NCI-H2107 (cell line): ENCODE results near the gene ALK.

Source experiments
- DNase-seq: peaks from one replicate; lab custom pipeline; 2025; lab: John Stamatoyannopoulos, UW

ALK gene

GRCh38 chr2:29527947-29528346, 393.4 kb downstream of the ALK start:
- DNase-seq: no peak

GRCh38 chr2:29526587-29527586, 394.5 kb downstream of the ALK start:
- no peak for DNase-seq

GRCh38 chr2:29525921-29526320, 395.5 kb downstream of the ALK start:
- DNase-seq: no peak

GRCh38 chr2:29524652-29525051, 396.7 kb downstream of the ALK start:
- no peak for DNase-seq

GRCh38 chr2:29522951-29523669, 398.3 kb downstream of the ALK start:
- no peak for DNase-seq

- no peak for DNase-seq
Measured at GRCh38 chr2:29520001-29520400, 401.4 kb downstream of the ALK start.

GRCh38 chr2:29519338-29519925, 402.0 kb downstream of the ALK start:
- DNase-seq: no peak

GRCh38 chr2:29518646-29519337, 402.6 kb downstream of the ALK start:
- DNase-seq: no peak

GRCh38 chr2:29518010-29518409, 403.4 kb downstream of the ALK start:
- no peak for DNase-seq

GRCh38 chr2:29517413-29517812, 404.0 kb downstream of the ALK start:
- no peak for DNase-seq

- DNase-seq: no peak
Measured at GRCh38 chr2:29516767-29517166, 404.6 kb downstream of the ALK start.

- no peak for DNase-seq
Measured at GRCh38 chr2:29509878-29510277, 411.5 kb downstream of the ALK start.

GRCh38 chr2:29509397-29509796, 412.0 kb downstream of the ALK start:
- DNase-seq: no peak

- no peak for DNase-seq
Measured at GRCh38 chr2:29504746-29505145, 416.6 kb downstream of the ALK start.

GRCh38 chr2:29502460-29502911, 418.9 kb downstream of the ALK start:
- no peak for DNase-seq

GRCh38 chr2:29497375-29497774, 424.0 kb downstream of the ALK start:
- DNase-seq: no peak

- no peak for DNase-seq
Measured at GRCh38 chr2:29496198-29496597, 425.2 kb downstream of the ALK start.

GRCh38 chr2:29495536-29496060, 425.8 kb downstream of the ALK start:
- DNase-seq: no peak

- no peak for DNase-seq
Measured at GRCh38 chr2:29495068-29495467, 426.3 kb downstream of the ALK start.

- no peak for DNase-seq
Measured at GRCh38 chr2:29492701-29493100, 428.7 kb downstream of the ALK start.

- DNase-seq: no peak
Measured at GRCh38 chr2:29490045-29490444, 431.3 kb downstream of the ALK start.

GRCh38 chr2:29489568-29489967, 431.8 kb downstream of the ALK start:
- DNase-seq: no peak
